Glomerular visceral epithelial cell (primary cell): ENCODE measurements around the gene SMOC2.
"Not testable (repeated sequence)": the region's sequence is repeated elsewhere in the genome, so short reads cannot be mapped to it uniquely, and the experiment has no call there.

Experiments used
- DNase-seq: peaks from one replicate; pipeline ENCODE4 v3.0.0-alpha.2; 2016; ENCODE audit errors: extremely low spot score

SMOC2 gene

DNA sequence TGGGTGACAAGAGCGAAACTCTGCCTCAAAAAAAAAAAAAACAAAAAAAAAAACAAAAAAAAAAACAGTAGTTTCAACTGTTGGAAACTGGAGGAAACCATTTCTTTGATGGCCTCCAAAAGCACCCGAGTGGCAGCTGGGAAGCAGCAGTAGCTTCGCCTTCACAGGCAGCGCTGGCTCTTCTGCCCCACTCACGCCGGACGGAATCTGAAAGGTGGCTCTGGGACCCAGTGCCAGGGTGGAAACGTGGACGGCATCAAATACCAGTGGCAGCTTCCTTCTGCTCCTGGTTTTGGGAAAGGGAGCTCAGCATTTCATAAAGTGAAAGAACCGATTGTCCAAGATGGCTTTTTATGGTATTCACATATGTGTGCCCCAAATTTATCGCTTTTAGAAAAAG, 159.4 kb downstream of the SMOC2 start:
- no peak for DNase-seq

DNA sequence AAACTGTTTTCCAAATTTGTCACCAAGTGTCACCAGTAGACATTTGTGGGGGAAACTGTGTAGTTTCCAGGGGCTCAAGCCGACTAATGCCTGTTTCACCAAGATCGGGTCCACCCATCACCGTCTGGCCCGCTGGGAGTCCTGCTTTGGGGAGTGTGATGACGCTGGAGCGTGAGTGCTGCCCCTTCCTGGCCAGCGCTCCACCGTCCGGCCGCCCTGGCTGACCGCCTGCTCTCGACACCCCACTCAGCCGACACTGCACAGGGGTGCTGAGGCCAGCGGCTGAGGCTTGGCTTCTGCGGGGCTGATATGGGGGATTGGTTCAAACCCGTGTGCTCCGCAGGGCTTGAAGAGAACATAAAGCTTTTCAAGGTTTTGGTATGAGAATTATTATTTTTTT, 160.1 kb downstream of the SMOC2 start:
- no peak for DNase-seq

DNA sequence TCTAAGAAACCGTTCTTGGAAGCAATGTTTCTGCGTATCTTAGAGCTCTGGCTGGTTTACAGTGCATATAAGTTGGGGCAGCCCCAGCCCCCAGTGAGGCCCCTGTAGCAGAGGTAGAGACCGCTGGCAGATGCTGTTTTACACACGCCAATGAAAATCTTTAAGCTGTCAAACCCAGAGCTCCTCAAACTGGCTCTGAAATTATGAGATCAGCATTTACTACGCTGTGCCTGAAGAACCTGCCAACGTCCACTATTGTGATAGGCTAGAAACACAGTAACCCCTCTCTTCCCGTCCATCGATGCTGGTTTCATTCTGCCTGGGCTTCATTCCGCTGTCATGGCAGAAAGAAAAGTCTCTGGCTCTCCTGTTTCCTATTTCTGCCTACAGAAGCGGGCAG, 160.6 kb downstream of the SMOC2 start:
- no peak for DNase-seq

DNA sequence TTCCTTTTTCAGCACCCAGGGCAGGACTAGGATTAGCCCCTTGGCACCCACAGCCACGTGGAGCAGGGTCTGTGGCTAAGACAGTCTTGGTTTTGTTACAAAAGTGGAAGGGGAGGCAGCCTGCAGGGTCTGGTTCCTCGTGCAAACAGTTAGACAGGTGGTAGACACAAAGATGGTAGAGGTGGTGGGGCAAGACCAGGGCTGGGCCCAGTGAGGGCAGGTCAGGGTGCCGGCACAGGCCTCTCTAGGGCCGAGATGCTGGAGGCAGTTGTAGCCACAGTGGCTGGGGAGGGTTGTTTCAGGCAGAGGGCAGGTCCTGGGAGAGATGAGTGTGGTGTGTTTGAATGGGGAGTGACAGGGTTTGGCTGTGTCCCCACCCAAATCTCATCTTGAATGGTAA, 161.6 kb downstream of the SMOC2 start:
- no peak for DNase-seq

DNA sequence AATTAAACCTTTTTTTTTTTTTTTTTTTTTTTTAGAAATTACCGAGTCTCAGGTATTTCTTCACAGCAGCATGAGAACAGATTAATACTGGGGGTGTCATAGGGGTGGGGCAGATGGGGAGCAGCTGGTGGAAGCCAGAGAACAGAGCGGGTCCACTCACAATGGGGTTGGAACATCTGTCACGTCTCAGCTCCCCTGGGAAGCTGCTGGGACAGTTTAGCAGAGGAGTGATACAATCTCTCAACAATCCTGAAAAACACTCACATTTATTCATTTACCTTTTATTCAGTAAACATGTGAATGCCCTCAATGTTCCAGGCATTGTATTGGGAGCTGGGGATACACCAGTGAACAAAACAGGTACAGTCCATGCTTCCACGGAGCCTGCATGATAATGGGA, 162.2 kb downstream of the SMOC2 start:
- no peak for DNase-seq

DNA sequence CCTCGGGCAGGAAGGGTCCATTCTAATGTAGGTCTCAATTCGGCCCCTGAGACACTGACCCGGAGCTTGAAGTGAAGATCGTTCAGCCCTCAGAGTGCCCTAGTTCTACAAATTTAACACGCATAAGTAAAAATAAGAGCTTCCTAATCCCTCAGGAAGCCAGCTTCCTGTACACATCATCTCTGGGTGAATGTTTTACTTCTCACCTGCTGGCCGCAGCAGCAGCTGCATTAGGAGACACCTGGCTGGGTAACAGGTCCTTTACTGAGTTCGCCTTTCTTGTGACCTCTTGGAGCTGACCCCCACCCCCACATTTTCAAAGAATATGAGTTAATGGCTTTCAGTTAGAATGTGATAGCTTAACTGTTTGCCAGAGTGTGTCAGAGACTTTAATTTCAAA, 165.0 kb downstream of the SMOC2 start:
- DNase-seq = no peak

DNA sequence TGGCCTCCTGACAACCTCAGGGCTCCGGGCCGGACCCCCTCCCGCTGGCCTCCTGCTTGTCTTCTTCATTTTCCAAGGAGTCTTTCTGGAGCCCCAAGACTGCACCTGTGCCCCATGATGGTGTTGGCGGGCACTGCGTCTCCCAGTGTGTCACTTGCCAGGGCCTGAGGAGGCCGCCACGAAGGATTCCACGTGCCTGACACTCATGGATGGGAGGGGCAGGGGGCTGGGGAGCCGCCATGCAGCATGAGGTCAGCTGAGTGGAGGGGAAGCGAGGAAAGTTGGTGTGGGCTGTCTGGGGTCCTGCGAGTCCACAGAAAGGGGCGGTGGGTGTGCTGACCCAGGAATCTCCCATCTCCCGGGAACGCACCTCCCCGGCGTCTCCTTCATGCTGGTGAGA, 165.7 kb downstream of the SMOC2 start:
- no peak for DNase-seq

DNA sequence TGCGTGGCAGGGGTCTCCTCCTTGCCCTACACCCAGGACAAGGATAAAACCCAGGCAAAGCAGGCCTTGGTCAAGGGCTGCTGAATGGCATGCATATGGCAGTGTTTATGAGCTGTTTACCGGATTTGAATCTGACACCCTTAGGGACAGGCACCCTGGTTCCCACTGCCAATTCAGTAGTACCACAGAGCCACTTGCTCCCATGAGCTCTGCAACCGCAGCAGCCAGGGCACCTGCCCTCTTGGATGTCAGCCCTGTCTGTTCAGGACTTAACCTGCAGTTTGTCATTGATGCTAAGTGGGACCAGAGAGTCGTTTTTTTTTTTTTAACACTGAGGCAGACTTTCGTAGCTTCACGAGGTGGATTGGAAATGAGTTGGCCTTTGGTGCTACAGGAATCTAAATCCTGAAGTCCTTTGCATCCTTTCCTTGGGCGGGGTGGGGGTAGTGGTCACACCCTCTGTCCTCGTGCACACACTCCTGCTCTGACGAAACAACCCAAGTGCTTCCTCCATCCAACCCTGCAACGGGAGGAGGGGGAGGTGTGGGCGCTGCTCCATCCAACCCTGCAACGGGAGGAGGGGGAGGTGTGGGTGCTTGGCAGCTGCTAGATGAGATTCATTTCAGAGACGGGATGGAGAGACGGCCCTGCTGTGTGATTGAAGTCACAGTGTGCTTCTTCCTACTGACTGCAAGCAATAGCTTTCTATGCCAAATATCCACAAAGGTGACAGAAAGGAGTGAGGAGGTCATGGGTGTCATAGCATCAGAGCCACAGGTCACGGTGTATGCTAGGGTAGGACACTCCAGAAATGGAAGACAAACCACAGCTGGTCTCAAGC, 166.5 kb downstream of the SMOC2 start:
- DNase-seq = no peak

DNA sequence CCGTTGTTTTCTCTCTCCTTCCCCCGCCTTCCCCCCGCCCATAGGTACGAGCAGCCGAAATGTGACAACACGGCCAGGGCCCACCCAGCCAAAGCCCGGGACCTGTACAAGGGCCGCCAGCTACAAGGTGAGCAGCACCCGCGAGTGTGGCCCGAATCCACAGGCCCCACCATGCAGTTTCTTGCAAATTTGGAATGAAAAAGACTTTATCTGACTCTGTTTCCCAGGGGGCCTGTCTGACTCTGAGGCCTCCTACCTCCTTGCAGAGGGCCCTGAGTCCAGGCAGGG, 167.1 kb downstream of the SMOC2 start:
- DNase-seq = no peak

DNA sequence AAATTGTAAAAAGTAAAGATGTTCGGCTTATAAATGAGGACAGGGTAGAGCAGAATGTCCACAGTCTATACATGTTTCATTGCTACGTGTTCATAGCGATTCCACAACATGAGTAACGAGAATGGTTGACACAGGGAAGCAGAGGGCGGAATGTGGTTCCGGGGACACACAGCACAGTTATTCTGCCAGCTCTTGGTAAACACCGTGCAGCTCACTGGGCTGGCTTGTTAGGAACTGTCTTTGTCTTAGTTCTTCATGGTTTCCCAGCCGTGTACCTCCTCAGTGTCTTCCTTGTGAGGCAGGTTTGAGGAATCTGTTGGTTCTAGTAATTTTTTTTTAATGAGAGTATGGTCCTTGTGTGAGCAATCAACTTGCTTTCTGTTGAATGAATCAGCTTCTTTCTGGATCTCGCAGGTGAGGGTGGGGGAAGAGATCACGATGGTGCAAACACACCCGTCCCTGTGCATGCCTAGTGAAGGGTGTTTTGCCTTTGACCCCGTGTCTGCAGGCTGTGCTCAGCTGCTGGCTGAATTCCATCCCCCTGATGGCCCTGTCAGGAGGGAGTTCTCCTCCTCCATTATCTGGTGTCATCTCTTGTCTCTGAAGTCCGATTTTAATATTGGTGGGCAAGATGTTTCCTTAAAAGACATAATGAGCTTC, 168.2 kb downstream of the SMOC2 start:
- no peak for DNase-seq

DNA sequence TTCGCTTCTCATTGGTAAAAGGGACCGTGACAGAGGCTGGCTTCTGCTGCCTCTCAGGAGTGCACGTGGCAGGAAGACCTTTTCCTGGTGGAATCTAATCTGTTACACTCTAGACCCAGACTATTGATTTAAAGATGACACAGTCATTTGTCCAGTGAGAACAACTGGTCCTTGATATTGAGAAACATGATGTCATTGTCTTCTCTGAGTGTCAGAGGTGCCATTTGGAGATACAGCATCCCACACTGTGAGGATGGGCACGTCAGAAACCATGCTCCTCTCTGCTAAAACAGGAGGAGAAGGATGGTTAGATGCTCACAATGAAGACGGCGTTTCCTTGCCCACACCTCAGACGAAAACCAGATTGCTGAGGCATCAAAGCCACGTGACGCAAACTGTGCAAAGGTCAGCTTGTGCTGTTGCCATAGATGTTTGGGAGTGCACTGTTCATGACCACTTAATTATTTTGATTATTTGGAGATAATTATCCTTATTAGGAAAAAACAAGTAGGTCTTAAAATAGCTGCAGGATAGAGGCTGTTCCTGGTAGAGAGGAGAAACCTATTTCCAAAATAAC, 169.0 kb downstream of the SMOC2 start:
- DNase-seq = no peak

DNA sequence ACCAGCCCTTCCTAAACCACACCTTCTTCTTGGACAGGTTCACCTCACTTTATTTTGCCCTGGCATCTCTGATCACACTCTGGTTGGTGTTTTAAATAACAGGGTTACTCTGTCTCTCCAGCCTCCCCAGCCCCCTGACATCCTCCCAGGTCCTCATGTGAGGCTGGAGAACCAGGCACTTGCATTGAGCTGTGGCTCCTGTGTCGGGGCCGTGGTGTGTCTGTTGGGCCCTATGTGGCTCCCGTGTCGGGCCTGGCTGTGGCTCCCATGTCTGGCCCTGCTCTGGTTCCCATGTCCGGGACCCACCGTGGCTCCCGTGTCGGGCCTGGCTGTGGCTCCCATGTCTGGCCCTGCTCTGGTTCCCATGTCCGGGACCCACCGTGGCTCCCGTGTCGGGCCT, 170.0 kb downstream of the SMOC2 start:
- DNase-seq = not testable (repeated sequence)

DNA sequence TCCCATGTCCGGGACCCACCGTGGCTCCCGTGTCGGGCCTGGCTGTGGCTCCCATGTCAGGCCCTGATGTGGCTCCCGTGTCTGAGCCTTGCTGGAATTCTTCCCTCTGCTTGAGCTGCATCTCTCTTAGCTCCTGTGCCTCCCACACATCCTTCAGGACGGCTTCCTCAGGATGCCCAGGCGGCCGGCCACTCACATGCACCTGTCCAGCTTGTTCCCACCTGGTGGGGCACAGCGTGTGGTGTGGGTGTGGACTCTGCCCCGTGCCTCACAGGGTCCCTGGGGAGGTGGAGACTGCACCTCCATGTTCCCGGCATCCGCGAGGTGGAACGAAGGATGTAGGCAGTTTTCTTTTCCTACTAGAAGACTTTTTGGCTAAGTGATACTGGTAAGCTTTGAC, 170.7 kb downstream of the SMOC2 start:
- DNase-seq = no peak

DNA sequence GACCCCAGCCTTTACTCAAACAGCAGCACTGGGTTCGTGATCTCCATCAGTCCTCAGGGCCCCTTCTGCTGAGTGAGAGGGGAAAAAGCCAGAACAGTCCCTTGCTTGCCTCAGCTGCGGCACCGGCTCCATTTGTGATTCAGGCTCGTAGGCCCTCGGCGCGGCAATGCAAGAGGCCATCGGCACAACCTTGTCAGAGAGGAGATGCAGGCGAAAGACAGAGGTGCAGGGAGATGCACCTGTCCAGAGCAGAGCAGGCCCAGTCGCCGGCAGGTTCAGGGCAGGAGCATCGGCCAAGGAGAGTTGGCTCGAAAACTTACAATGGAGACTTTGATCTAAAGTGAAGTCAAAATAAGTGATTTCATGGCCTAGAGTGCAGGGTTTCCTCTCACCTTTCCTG, 171.6 kb downstream of the SMOC2 start:
- no peak for DNase-seq

DNA sequence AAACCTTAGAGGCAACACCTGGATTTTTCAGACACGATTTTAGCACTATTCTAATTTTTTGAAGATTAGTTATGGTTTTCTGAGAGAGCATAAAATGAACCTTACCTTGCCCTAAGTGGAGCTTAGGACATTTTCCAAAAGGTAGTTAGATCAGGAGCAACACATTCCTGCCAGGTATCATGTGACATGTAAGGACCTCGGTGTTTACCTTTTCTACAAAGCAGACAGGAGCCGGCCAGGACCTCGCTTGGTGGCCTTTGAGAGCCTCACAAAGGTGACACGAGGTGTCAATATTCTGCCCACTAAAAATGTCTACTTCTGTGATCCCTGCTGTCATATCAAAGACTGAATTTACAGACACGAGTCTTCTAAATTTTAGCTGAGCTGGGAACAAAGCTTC, 174.9 kb downstream of the SMOC2 start:
- no peak for DNase-seq

DNA sequence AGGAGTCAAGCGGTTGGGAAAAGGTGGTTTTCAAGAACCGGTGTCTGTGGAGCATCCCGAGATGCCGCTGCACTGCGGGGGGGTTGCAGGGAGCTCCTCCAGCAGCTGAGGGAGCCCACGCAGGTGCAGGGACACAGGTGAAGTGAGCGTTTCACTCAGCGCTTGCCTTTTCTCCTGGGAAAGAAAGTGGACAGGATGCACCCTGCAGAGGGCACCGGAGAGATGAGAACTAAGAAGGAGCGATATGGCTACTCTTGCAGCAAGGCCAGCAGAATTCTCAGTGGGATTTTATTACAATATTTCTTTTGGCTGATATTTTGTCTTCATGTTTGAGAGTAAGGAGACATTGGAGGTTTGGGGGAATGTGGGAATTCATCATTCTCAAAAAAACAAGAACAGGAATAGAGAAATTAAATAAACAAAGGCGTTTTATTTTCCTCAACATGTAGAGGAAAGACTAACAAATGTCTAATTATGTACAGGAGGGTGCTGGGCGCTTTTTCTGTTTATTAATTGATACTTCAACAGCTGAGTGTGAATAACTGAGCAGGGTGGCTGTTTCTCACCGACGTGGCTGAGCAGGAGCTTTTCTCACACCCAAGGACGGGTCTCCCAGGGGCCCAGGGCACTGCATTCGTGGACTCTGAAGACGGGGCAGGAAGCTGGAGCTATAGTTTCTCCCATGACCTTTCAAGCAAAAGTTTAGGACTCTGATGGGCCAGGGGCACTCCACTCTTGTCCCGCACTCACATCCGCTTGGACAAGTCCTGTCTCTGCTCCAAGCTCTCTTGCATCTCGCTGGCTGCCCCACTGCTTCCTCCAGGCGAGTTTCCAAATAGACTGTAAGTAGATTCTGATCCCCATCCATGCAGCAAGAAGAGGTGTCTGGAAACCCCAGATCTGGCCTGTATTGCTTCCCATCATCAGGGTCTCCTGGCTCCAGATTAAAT, 176.1 kb downstream of the SMOC2 start:
- DNase-seq = no peak

DNA sequence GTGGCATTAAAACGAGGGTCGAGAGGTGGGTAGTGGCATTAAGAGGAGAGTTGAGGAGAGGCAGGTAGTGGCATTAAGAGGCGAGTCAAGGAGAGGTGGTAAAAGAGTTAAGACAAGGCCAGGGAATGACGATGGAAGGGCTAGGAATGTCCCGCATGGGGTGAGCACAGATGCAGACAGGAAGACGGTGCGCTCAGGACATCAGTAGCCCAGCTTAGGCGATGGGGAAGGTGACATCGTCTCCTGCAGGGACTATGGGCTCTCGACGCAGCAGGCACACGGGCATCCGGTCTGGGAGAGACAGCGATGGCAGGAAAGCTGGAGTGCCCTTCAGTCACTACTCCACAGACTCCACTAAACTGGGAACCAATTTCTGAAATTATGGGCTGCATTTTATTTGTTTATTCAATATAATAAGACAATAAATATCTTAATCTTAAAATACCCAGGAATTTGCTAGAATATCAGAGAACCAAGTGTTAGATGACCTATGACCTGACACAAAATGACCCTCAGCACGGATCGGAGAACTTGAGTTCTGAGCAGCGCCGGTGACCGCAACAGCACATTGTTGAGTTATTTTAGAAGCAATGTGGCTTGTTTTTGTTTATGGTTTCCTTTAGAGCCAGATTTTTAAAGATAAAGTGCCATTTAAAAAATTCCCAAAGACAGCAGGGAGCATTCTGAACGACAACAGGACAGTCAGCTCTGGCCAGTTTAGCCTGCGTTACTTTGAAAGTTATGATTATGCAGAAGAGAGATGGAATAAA, 177.7 kb downstream of the SMOC2 start:
- no peak for DNase-seq

DNA sequence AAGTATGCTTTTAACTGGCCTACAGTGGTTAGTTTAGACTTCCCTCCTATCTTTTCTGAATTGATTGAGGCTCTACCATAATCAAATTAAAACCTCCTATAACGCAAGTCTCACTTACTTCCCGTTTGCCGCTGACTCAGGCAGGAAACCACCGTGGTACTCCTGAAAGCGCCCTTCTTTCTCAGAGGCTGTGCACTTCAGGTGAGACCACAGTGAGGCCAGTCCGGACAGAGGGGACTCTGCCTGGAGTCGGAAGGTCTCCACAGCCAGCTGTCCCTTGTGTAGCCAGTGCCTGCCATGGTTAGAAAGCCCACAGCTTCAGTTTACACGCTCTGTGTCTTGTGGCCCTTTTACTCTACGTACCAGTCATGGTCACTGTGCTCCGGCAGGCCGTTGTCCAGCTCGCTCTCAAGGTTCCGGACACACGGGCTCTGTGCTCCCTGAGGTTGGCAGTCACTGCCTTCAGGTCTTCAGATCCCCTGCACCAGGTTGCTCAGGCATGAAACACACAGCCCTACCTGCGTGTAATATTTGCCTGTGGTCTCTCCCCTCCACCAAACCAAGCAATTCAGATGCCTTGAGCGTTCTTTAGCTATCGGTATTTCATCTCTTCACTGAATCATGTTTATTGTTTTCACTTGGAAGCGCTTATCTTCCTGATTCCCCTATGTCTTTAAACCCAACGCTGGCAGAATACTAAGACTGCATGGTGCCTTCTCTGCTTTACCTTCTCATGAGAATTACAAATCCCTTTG, 178.8 kb downstream of the SMOC2 start:
- no peak for DNase-seq

DNA sequence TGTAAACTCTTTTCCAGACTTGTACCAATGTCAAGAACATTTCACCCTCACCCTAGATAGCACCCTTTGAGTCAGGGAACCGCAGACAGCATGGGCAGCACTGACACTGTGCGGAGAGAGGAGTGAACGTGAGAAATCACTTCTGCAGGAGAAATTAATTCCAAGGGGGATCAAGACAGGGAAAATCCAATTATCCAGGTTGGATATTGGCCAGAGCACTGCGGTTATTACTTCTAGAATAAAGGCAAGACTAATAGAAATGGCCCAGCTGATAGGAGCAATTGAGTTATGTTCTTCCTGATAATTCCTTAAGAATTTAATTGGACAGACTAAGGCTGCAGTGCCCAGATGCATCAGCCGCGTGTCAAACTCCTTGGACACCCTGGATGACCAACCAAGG, 179.6 kb downstream of the SMOC2 start:
- DNase-seq = no peak

DNA sequence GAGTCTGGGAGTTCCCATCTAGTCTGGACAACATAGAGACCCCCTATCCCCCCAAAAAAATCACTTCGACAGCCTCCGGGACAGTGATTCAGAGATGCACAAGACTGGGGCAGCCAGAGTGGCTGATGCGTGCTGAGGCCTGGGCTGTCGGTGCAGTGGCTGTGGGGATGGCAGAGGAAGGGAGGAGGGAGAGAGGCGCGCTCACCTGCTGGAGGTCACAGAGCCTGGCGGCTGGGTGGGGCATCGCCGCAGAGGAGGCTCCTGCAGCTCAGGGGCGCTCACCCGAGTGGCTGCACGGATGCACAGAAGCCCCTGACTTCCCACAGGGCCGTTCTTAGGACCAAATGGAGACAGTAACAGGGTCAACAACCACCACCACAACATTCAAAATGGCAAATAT, 182.8 kb downstream of the SMOC2 start:
- DNase-seq = no peak

DNA sequence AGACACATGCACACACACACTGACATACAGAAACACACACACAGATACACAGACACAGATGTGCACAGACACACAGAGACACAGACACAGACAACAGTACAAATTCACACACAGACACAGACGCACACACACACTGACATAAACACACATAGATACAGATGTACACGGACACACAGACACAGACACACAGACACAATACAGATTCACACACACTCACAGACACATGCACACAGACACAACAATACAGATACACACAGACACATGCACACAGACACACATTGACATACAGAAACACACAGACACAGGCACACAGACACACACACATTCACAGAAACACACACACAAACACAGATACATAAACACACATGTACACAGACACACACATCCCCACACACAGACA, 183.6 kb downstream of the SMOC2 start:
- DNase-seq = no peak
